Measurements from ENCODE around the gene MAST4. TPM values are rescaled to one million over a fixed set of nuclear protein-coding genes. Genes with fewer than 3 reads are reported as not detected.

The MAST4 gene
- total RNA-seq, 1 donor from 2014 or later, result 19.0 TPM

DNA sequence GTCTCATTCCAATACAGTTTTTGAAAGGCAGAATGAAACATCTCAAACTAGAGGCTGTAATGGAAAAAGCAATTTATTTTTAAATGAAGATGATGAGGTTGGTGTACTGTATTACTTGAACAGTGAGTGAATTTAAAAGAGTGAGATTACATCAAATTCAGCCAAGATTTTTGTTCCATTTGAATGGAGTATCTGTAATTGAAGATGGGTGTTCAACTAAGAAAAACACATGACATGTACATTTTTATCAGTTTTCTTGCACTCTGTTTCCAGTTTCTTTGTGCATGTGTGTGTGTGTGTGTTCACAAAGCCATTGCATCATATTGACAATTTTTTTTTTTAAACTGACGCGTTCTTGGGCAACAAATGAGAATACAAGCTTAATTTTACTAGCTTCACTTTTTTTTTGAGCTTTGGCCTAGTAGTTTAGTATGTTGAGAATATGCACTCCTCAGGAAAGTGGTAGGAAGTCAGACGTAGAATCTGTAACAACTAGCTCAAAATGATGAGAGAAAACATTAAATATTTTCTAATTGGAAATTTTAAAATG is 243.5 kb downstream of the MAST4 start:
- Mint-ChIP-seq H3K9me3 (peaks cover 7% of the 10 kb centered on the region), H3K27ac (peak overlapping the region; percentile 67), H3K27me3 (ENCODE audit: insufficient read depth) (no peaks in the 10 kb centered on the region), H3K4me1 (ENCODE audit: low read depth) (peaks cover 86% of the 10 kb centered on the region), H3K4me3 (no peak overlapping the region), H3K36me3 (ENCODE audit: low read depth) (peaks cover 30% of the 10 kb centered on the region)
- intact Hi-C loops (cut with micrococcal nuclease), result loop anchor here (1.0 to 5.0 kb wide), 8 partner anchors 10 to 912 kb away; partner anchors contain the start of gene ERBIN
- DNase-seq (ENCODE audit: low spot score), result no peak

GRCh38 chr5:66840511-66841013 is 244.4 kb downstream of the MAST4 start:
- H3K4me3 Mint-ChIP-seq, result peak overlapping the region; percentile 38
- peaks cover 29% of the 10 kb centered on the region for H3K36me3 Mint-ChIP-seq (ENCODE audit: low read depth)
- intact Hi-C loops (cut with micrococcal nuclease), result loop anchor here (1.0 to 5.0 kb wide), 8 partner anchors 10 to 913 kb away; partner anchors contain the start of gene ERBIN
- peaks cover 81% of the 10 kb centered on the region for H3K4me1 Mint-ChIP-seq (ENCODE audit: low read depth)
- H3K27me3 Mint-ChIP-seq (ENCODE audit: insufficient read depth), result no peaks in the 10 kb centered on the region
- H3K27ac Mint-ChIP-seq, result peak overlapping the region; percentile 81
- H3K9me3 Mint-ChIP-seq, result peaks cover 8% of the 10 kb centered on the region
- DNase-seq (ENCODE audit: low spot score), result peak; percentile 53

DNA sequence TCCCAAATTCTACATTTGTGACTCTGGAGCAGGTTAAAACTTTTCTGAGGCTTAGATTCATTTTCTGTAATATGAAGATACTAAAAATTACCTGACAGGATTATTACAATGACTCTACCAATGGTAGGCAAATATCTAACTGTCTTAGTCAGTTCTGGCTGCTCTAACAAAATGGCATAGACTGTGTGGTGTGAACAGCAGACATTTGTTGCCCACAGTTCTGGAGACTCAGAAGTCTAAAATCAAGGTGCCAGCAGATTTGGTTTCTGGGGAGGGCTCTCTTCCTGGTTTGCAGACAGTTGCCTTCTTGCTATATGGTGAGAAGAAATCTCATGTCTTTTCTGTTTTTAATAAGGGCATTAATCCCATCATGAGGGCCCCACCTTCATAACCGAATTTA is 245.1 kb downstream of the MAST4 start:
- intact Hi-C loops (cut with micrococcal nuclease), result loop anchor here (2.0 to 5.0 kb wide), 3 partner anchors 18 to 914 kb away; partner anchors contain the start of gene ERBIN
- Mint-ChIP-seq H3K36me3 (ENCODE audit: low read depth) (peaks cover 28% of the 10 kb centered on the region), H3K27ac (peak overlapping the region; percentile 81), H3K4me3 (peak overlapping the region; percentile 38), H3K4me1 (ENCODE audit: low read depth) (peaks cover 76% of the 10 kb centered on the region), H3K9me3 (peaks cover 8% of the 10 kb centered on the region), H3K27me3 (ENCODE audit: insufficient read depth) (no peaks in the 10 kb centered on the region)
- no peak for DNase-seq (ENCODE audit: low spot score)

- no peak for DNase-seq (ENCODE audit: low spot score)
- peaks cover 8% of the 10 kb centered on the region for H3K9me3 Mint-ChIP-seq
- H3K27ac Mint-ChIP-seq, result peak overlapping the region; percentile 81
- H3K27me3 Mint-ChIP-seq (ENCODE audit: insufficient read depth), result no peaks in the 10 kb centered on the region
- H3K4me3 Mint-ChIP-seq, result peak overlapping the region; percentile 44
- peaks cover 29% of the 10 kb centered on the region for H3K36me3 Mint-ChIP-seq (ENCODE audit: low read depth)
- peaks cover 68% of the 10 kb centered on the region for H3K4me1 Mint-ChIP-seq (ENCODE audit: low read depth)
- intact Hi-C loops (cut with micrococcal nuclease), result loop anchor here (5.0 kb wide), 1 partner anchor 915 kb away; the partner anchor contains the start of gene ERBIN
Measured at GRCh38 chr5:66842540-66842939, 246.3 kb downstream of the MAST4 start.

DNA sequence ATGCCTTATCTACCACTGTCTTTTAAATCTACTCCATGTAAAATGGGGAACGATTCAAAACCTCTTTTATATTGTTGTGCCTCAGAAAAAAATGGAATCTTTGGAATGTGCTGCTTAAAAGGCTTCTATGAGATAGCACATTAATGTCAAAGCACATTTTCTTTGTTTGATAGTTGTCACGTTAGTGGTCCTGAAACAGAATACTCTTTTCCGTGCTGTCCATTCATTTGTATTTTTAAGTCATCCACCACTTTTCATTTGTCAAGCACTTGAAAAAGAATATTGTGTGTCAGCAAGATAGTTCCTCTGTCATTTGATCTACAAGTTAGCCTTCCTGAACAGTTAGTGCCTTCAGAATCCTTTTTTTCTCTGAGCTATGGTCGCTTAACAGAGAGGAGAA is 246.9 kb downstream of the MAST4 start:
- no peak for DNase-seq (ENCODE audit: low spot score)
- Mint-ChIP-seq H3K4me1 (ENCODE audit: low read depth) (peaks cover 65% of the 10 kb centered on the region), H3K27me3 (ENCODE audit: insufficient read depth) (no peaks in the 10 kb centered on the region), H3K9me3 (peaks cover 8% of the 10 kb centered on the region), H3K36me3 (ENCODE audit: low read depth) (peaks cover 29% of the 10 kb centered on the region), H3K4me3 (peak overlapping the region; percentile 32), H3K27ac (peak overlapping the region; percentile 81)
- intact Hi-C loops (cut with micrococcal nuclease), result loop anchor here (5.0 kb wide), 1 partner anchor 916 kb away; the partner anchor contains the start of gene ERBIN

- Mint-ChIP-seq H3K4me1 (ENCODE audit: low read depth) (peaks cover 52% of the 10 kb centered on the region), H3K27me3 (ENCODE audit: insufficient read depth) (peaks cover 4% of the 10 kb centered on the region), H3K4me3 (no peak overlapping the region), H3K9me3 (peaks cover 8% of the 10 kb centered on the region), H3K27ac (peak overlapping the region; percentile 60), H3K36me3 (ENCODE audit: low read depth) (peaks cover 23% of the 10 kb centered on the region)
- intact Hi-C loops (cut with micrococcal nuclease), result no loop called here
- no peak for DNase-seq (ENCODE audit: low spot score)
Measured at GRCh38 chr5:66848749-66849641, 252.8 kb downstream of the MAST4 start.

- Mint-ChIP-seq H3K4me1 (ENCODE audit: low read depth) (peaks cover 51% of the 10 kb centered on the region), H3K9me3 (peaks cover under 1% of the 10 kb centered on the region), H3K27ac (peak overlapping the region; percentile 60), H3K4me3 (no peak overlapping the region), H3K36me3 (ENCODE audit: low read depth) (peaks cover 16% of the 10 kb centered on the region), H3K27me3 (ENCODE audit: insufficient read depth) (peaks cover 4% of the 10 kb centered on the region)
- intact Hi-C loops (cut with micrococcal nuclease), result loop anchor here (1.0 kb wide), 1 partner anchor 10 kb away; no protein-coding TSS in a partner anchor
- no peak for DNase-seq (ENCODE audit: low spot score)
Measured at GRCh38 chr5:66849803-66850202, 253.6 kb downstream of the MAST4 start.

- no peak overlapping the region for H3K4me3 Mint-ChIP-seq
- no peak for DNase-seq (ENCODE audit: low spot score)
- H3K9me3 Mint-ChIP-seq, result no peaks in the 10 kb centered on the region
- peaks cover 19% of the 10 kb centered on the region for H3K36me3 Mint-ChIP-seq (ENCODE audit: low read depth)
- intact Hi-C loops (cut with micrococcal nuclease), result loop anchor here (1.0 kb wide), 1 partner anchor 10 kb away; no protein-coding TSS in a partner anchor
- H3K27me3 Mint-ChIP-seq (ENCODE audit: insufficient read depth), result peaks cover 4% of the 10 kb centered on the region
- H3K27ac Mint-ChIP-seq, result peak overlapping the region; percentile 76
- peaks cover 58% of the 10 kb centered on the region for H3K4me1 Mint-ChIP-seq (ENCODE audit: low read depth)
Measured at GRCh38 chr5:66850354-66851075, 254.3 kb downstream of the MAST4 start.

DNA sequence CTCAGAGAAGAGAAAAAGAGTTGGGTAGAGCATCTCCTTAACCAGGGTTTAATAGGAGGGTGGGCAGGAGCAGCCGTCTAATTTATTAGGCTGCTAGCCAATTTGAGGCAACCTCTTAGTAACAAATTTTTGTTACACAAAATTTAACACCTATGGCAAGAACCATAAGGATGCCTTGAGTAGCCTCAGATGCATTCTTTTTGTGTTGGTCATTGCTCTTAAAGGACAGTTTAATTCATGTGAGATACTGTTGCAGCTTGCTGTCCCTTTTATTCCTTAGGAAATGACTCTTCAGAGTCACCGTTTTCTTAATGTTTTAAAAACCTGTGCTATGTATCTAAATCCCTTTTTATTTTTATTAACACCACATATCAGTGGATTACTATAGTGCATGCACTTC is 255.1 kb downstream of the MAST4 start:
- Mint-ChIP-seq H3K27ac (no peak overlapping the region), H3K9me3 (no peaks in the 10 kb centered on the region), H3K4me3 (no peak overlapping the region), H3K36me3 (ENCODE audit: low read depth) (peaks cover 21% of the 10 kb centered on the region), H3K4me1 (ENCODE audit: low read depth) (peaks cover 65% of the 10 kb centered on the region), H3K27me3 (ENCODE audit: insufficient read depth) (peaks cover 4% of the 10 kb centered on the region)
- intact Hi-C loops (cut with micrococcal nuclease), result no loop called here
- DNase-seq (ENCODE audit: low spot score), result no peak

GRCh38 chr5:66854416-66854815 is 258.2 kb downstream of the MAST4 start:
- H3K4me1 Mint-ChIP-seq (ENCODE audit: low read depth), result peaks cover 74% of the 10 kb centered on the region
- H3K4me3 Mint-ChIP-seq, result no peak overlapping the region
- H3K36me3 Mint-ChIP-seq (ENCODE audit: low read depth), result peaks cover 20% of the 10 kb centered on the region
- no peak for DNase-seq (ENCODE audit: low spot score)
- H3K27me3 Mint-ChIP-seq (ENCODE audit: insufficient read depth), result peaks cover 4% of the 10 kb centered on the region
- no peaks in the 10 kb centered on the region for H3K9me3 Mint-ChIP-seq
- H3K27ac Mint-ChIP-seq, result no peak overlapping the region
- intact Hi-C loops (cut with micrococcal nuclease), result no loop called here

GRCh38 chr5:66856041-66856805 is 260.0 kb downstream of the MAST4 start:
- Mint-ChIP-seq H3K4me3 (no peak overlapping the region), H3K36me3 (ENCODE audit: low read depth) (peaks cover 23% of the 10 kb centered on the region), H3K27ac (peak overlapping the region; percentile 53), H3K27me3 (ENCODE audit: insufficient read depth) (no peaks in the 10 kb centered on the region), H3K9me3 (no peaks in the 10 kb centered on the region), H3K4me1 (ENCODE audit: low read depth) (peaks cover 71% of the 10 kb centered on the region)
- no peak for DNase-seq (ENCODE audit: low spot score)
- intact Hi-C loops (cut with micrococcal nuclease), result no loop called here

DNA sequence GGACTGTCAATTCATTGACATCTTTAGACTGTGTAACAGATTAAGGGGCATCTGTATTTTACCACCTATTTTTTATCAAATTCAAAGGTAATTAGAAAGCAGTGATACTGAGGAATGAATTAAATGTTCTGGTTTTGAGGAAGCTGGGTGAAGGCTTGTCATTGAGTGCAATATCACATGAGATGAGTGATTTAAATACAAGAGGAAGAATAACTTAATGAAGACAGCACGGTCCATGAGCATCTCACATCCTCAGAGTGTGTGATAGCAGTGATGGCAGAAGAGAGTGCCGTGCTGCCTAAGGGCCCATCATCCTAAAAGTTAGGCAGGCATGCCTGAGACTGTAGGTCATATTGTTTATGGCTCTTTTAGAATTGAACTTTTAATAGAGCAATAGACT is 263.3 kb downstream of the MAST4 start:
- intact Hi-C loops (cut with micrococcal nuclease), result no loop called here
- H3K27ac Mint-ChIP-seq, result no peak overlapping the region
- H3K4me3 Mint-ChIP-seq, result no peak overlapping the region

More for the DNA sequence above, 263.3 kb downstream of the MAST4 start:
- H3K27me3 Mint-ChIP-seq (ENCODE audit: insufficient read depth), result peaks cover 3% of the 10 kb centered on the region
- H3K9me3 Mint-ChIP-seq, result no peaks in the 10 kb centered on the region
- peaks cover 84% of the 10 kb centered on the region for H3K4me1 Mint-ChIP-seq (ENCODE audit: low read depth)
- peaks cover 20% of the 10 kb centered on the region for H3K36me3 Mint-ChIP-seq (ENCODE audit: low read depth)
- DNase-seq (ENCODE audit: low spot score), result no peak
